ENCODE results near the gene KRT33B.
"Not testable (repeated sequence)": the region's sequence is repeated elsewhere in the genome, so short reads cannot be mapped to it uniquely, and the experiment has no call there.

KRT33B gene

DNA sequence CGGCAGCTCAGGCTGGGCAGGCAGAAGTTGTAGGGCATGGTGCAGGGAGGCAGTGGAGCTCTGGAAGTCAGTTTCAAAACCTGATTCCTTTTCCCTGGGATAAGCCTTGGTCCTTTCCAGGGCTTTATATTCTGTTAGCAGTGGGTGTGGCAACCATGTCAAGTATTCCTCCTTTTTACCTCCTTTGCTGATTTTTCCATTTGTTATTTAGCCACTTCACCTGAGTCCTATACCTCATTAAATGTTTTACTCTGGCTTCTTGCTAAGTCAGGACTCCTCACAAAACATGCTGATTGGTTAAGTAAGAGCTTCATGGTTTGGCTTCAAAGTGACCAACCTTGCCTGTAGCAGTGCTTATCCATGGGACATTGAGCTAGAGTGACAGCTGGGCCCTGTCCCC, at the start of gene KRT33B:
KRT33B (minus strand) TSS at position 101 of the 400 bp plus-strand sequence; CDS start at position 38, 63 bp downstream.
- DNase-seq (ENCODE audit: low spot score) (no peak), FAIRE-seq (no peak)

DNA sequence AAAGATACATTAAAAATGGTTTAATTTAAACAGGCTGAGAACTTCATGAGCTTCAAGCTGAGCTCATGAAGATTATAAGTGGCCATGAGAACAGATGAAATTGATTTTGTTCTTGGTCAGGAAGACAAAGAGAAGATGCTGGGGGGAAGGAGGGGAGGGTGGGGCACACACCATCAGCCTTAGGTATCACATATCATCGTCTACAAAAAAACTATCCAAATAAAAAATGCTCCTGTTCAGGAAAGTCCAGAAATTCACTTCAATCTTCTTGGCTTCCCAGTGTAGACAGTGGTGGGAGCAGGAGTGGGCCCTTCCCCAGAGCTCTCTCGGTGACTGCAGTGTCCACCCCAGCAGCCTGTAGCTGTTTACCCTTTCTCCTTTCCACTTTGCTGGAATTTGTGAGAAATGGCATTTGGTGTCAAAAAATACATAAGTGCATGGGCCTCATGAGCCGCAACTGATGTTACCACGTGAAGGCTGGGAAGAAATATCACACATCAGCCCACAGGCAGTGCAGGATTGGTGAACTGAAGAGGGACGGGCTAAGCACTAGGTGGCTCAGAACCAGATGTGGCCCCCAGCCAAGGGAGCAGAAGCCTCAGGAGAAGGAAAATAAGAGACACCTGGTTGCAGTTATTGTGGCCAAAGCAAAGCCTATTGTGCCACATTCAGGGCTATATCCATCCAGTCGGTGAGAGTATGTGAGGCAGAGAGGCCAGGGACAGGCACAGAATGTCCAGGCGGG, 48.7 kb upstream of the KRT33B start:
- FAIRE-seq (no peak), DNase-seq (ENCODE audit: low spot score) (no peak)

DNA sequence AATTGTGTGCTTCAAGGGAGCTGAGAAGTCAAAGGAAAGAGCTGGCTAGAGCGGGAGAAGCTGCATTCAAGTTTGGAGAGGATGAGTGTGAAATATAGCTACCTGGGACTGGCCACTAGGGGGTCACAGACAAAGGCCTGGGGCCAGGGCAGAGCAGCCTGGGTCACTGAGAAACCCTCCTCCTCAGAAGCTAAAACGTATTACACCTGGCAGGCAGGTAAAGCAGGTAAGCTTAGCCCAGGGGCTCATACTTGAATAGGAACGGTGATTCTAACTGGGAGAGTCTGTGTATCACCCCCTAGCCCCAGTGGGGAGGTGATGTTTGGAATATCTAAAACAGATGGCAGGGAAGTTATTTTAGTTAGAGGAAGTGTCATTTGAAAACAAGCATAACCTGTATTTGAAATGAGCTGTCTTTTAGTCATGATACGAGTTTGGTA, 48.0 kb upstream of the KRT33B start:
- DNase-seq (ENCODE audit: low spot score), result peak; percentile 31
- FAIRE-seq, result no peak

DNA sequence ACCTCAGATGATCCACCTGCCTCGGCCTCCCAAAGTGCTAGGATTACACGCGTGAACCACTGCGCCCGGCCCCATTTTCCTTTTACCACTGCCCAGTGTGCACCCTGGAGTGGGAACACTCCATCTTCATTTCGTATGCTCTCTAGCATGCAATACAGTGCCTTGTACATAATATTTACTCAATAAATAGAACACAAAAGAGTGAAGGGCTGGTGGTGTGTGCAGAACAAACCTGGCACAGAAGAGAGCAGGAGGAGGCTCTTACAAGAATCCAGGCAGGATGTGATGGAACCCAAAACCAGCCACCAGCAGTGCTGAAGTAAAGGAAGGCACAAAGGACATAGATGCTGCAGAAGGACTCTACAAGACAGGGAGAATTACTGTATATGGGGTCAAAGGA, 47.5 kb upstream of the KRT33B start:
- DNase-seq (ENCODE audit: low spot score), result no peak
- FAIRE-seq, result no peak

DNA sequence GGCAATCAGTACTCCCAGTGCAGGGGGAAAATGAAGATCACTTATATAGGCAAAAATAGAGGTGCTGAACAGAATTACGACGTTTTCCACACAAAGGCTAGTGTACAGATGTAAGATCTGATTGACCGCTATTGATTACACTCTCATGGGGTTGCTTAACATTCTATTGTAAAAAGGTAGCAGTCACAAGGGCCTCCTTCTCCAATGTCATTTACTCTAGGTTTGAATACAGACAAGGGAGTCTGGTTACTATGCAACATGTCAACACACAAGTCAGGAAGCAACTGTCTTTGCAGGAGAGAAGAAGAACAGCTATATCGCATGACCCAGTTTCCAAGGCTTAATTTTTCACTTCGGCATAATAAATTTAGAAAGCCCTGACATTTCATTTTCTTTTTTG, 46.9 kb upstream of the KRT33B start:
- DNase-seq (ENCODE audit: low spot score) (no peak), FAIRE-seq (no peak)

DNA sequence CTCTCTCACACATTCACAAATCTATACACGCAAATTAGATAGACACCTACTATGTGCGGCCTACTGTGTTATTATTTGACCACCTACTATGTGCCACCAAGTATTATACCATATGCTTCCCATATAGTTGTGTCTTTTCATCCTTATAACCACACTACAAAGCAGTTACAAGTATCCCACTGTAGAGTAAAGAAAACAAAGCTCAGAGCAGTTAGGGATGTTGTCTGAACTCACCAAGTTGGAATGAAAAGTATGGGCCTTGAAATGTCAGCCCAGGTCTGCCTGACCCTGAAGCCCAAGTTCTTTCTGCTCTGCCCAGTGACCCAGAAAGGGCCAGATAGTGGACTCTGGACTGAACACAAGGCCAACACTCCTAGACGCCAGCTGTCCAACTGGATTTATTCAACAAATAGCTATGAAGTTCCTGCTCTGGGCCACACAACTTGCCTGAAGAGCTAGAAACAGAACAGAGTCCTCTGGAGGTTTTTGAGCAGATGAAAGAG, 46.3 kb upstream of the KRT33B start:
- FAIRE-seq (no peak), DNase-seq (ENCODE audit: low spot score) (no peak)

DNA sequence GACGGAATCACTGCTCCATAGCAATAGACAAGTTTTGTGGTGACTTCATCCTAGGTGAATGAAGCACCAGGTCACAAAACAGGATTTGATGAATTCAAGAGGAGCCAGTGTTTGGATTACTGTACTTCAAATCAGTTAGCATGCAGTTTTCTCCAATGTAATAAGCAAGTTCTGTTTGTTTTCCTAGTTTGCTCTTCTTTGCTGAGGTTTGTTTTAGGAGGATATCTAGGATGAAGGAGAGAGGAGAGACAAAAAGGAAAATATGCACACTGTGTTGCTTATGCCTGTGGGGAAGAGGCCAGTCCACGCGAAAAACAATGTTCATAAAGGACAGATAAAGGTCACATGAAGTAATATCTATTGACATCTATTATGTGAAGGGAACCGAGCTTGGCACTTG, 45.8 kb upstream of the KRT33B start:
- FAIRE-seq (peak; percentile 40), DNase-seq (ENCODE audit: low spot score) (no peak)

DNA sequence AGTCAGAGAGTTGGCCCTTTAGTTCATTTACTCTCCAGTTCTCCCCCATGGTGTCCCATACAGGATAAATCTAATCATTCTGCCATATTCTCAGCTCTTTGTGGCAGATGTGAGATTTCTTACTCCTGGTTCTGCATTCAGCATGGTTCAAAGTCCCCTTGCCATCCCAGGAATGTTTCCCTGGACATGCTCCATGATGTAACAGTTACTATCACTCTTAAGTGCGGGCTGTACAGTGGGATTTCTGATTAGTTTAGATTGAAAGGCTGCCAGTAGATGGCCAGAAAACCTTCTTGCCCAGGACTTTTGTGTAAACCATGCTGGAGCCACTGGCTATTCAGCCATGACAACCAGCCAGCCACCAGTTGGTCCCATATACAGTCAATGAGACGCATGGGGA, 44.4 kb upstream of the KRT33B start:
- FAIRE-seq (no peak), DNase-seq (ENCODE audit: low spot score) (no peak)

DNA sequence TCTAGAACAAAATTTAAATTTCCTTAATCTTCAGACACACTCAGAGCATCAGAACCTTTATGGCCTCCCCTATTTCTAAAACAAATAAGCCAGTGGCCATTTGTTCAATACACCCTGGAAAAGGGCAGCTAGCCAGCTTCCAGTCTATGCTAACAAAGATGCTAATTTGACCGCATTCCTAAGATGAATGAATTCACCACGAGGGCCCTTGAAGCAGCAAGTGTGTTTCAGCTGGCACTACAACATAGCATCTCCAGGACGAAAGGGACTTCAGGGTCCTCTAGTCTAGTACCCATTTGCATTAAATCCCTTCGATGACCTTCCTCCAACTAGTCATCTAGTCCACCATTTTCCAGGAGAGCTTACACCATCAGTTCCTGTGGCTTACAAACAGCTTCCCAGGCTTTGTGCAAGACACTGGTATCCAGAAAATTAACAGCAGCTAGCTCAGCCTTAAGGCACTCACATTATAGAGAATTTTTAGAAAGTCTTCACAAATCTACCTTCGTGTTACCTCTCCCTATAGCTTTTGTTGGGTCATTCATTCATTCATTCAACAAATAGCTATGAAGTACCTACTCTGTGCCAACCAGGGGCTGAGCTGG, 43.8 kb upstream of the KRT33B start:
- no peak for DNase-seq (ENCODE audit: low spot score)
- FAIRE-seq, result no peak

DNA sequence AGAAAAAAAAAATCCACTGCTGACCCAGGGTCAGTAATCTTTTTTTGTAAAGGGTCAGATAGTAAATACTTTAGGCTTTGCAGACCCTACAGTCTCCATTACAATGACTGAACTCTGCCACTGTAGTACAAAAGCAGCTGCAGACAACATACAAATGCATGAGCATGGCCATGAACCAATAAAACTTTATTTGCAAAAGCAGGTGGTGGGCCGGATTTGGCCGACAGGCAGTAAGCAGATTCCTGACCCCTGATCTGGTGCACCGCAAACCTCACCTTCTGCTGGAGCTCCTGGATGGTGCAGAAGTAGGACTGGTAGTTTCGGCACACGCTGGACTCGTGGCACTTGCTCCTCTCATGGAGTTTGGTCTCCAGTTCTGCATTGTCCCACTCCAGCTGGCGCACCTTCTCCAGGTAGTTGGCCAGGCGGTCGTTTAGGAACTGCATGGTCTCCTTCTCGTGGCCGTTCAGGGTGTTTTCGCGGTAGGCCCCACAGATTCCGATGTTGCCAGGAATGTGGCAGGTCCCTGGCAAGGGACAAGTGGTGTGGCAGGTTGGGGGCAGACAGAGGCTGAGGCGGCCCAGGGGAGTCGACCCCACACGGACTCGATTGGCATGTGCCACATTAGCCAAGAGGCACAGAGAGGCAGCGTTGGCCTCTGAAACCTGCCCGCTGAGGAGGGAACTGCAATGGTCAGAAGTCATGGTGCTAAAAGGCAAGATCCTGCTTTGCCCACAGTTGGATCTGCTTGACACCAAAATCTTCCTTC, 41.6 kb upstream of the KRT33B start:
- DNase-seq (ENCODE audit: low spot score) (no peak), FAIRE-seq (peak; percentile 50)

DNA sequence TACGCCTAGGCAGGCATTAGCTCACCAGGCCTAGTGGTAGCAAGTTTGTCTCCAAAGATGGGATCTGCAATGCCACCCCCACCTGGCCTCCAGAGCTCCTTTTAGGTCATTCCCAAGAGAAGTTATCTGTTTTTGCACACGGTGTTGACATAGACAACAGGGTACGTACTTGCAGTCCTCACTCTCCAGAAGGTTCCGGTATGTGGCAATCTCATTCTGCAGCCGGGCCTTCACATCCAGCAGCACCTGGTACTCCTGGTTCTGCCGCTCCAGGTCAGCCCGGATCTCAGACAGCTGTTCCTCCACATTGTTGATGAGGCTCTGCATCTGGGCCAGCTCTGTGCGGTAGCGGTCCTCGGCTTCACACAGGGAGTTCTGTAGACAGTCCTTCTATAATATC, 37.6 kb upstream of the KRT33B start:
- FAIRE-seq (no peak), DNase-seq (ENCODE audit: low spot score) (no peak)

DNA sequence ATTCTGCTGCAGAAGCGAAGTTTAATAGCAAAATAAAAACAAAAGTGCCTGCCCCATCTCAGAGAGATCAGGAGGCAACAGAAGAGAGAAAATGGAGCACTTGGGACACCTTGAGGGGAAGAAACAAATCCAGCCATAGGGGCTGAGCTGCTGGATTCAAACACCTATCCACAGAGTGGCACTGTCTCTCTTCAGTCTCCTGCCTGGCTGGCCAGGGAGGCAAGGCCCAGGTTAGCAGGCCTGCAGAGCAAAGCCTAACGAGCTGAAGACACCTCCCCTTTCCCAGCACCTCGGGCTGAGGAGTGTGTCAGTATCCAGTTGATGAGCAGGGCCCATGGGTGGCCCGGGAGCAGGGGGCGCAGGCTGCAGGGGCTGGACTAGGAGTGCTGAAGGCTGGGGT, 36.6 kb upstream of the KRT33B start:
- FAIRE-seq (no peak), DNase-seq (ENCODE audit: low spot score) (no peak)

DNA sequence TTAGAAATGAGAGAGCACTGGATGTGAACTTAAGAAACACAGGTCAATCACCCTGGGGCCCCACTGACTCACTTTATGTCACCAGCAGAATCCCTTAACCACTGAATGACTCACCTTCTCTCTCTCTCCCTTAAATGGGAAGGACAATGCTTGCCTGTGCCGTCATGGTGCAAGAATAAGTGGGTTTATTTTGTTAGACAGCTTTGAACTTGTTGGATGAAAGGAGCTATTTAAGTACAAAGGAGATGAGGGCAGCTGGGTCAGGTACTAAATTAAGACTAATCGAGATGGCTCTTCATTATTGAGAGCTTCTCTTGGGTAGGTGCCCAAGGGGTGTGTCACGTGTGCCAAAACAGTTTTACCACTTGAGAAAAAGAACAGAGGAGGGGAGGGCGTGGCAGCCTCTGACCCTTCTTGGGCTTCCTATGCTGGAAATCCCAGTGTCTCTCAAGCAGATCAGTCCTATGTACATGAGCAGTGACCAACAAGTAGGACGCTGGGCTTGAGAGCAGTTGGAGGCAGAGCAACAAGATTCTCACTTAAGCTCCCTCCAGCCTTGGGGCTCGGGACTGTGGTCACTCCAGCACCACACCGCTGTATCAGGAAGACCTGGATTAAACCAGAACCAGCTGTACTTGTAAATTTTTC, 34.5 kb upstream of the KRT33B start:
- FAIRE-seq (peak; percentile 90), DNase-seq (ENCODE audit: low spot score) (peak; percentile 91)

DNA sequence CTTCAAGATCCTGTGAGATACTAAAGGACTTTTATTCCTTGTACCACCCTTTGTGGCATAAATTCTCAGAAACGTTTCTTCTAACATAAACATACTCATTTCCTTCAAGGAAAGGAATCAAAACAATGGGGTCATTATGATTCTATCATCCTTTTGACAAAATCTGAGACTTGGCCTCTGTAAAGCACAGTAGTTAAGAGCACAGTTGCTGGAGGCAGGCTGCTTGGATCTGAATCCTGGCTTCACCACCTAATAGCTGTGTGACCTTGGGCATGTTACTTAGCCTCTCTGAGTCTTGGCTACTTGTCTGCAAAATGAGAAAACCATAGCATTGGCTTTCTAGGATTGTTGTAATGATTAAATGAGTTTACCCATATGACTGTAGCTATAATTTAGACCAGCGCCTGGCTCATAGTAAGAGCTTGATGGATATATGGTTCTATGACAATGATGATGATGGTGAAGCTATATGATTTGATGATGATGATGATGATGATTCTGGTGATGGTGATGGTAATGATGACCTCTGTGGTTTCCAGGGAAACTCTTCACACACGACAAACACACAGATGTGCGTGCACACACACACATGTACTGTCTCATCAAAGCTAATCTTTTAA, 33.9 kb upstream of the KRT33B start:
- peak; percentile 69 for FAIRE-seq
- no peak for DNase-seq (ENCODE audit: low spot score)

DNA sequence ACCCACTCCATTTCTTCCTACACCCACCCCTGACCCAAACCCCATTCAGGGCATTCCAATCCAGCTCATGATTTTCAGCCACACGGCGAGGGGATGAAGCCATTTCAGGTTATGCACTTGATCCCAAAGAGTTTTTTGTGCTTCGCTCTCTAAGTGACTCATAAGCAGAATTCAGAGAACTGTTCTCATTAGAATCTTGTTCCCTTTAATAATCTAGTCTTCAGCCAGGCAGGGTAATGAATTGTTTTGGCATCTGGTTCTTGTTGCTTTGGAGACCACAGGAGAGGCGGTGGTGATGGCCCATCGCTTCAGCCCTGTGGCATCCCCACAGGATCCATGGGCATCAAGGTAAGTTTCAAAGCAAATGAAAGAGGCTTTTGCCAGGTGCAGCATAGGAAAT, 32.5 kb upstream of the KRT33B start:
- FAIRE-seq (no peak), DNase-seq (ENCODE audit: low spot score) (peak; percentile 36)

DNA sequence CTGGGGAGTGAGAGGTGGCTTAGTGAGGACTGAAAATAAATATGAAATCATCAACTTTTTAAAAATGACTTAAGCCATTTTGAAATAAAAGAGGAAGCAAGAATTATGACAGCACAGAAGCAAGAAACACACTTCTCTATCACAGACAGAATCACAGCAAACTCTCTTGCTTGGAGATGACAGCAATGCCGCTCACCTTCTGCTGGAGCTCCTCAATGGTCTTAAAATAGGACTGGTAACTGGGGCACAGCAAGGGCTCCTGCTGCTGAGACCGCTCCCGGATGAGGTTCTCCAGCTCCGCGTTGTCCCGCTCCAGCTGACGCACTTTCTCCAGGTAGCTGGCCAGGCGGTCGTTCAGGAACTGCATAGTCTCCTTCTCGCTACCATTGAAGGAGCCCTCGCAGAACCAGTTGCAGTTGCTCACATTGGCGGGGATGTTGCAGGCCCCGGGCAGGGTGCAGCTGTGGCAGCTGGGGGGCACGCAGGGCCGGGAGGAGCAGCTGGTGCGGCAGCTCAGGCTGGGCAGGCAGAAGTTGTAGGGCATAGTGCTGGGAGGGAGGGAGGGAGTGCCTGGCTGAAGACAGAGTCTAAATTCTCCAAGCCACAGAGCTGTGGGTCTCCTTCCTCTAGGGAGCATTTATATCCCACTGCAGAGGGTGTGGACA, 27.5 kb upstream of the KRT33B start, which contains the start of gene KRT31:
KRT31 (minus strand) TSS at position 613 of the 665 bp plus-strand sequence; CDS start at position 544, 69 bp downstream.
- no peak for DNase-seq (ENCODE audit: low spot score)

DNA sequence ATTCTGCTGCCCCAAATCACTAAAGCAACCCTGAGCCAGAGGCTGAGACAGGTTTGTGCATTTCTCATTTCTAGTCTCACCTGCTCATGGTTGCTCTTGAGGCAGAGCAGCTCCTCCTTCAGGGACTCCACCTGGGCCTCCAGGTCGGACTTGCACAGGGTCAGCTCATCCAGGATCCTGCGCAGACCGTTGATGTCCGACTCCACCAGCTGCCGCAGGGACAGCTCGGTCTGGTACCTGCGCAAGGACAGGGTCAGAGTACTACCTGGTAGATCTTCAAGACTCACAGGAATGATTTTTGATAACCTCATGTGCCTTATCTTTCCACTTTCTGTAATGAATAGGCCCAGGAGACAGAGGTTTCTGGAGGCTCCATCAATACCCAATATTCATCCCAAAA, 26.7 kb upstream of the KRT33B start:
- no peak for FAIRE-seq

More for the DNA sequence above, 27.5 kb upstream of the KRT33B start, which contains the start of gene KRT31:
- no peak for FAIRE-seq

DNA sequence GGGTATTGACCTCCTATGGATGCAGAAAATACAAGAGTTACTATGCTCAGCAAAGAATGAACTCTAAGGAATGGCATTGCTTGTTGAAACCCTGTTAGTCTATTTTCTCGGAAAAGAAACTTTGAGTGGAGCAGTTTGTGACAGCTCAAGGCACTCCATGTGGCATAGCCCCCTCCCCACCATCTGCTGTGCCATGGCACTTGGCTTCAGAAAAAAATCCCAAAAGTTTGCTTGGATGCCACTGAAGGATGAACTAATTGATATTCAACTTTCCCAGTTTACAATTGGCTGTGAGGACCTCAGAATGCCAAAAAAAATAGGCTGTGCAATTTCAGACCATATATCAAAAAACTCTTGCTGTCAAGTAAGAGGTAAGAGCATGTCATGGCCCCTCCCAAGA, 26.0 kb upstream of the KRT33B start:
- DNase-seq (ENCODE audit: low spot score) (no peak), FAIRE-seq (no peak)

More for the DNA sequence above, 26.7 kb upstream of the KRT33B start:
- DNase-seq (ENCODE audit: low spot score), result no peak

DNA sequence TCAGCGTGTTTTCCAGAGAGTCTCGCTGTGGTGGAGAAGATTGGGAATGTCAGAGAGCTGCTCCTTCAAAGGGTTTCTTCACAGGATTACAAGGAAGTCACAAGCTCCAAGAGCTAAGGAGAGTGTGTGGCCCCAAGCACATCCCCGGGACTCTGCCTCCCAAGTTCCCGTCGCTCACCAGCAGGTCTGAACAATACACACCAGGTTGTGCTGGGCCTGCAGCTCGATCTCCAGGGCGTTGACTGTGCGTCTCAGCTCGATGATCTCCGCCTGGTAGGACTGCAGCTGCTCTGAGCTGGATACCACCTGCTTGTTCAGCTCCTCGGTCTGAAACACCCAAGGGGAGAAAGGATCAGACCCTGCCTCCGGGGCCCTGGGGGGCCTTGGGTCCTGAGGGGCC, 25.4 kb upstream of the KRT33B start:
- peak; percentile 88 for FAIRE-seq
- DNase-seq (ENCODE audit: low spot score), result not testable (repeated sequence)

DNA sequence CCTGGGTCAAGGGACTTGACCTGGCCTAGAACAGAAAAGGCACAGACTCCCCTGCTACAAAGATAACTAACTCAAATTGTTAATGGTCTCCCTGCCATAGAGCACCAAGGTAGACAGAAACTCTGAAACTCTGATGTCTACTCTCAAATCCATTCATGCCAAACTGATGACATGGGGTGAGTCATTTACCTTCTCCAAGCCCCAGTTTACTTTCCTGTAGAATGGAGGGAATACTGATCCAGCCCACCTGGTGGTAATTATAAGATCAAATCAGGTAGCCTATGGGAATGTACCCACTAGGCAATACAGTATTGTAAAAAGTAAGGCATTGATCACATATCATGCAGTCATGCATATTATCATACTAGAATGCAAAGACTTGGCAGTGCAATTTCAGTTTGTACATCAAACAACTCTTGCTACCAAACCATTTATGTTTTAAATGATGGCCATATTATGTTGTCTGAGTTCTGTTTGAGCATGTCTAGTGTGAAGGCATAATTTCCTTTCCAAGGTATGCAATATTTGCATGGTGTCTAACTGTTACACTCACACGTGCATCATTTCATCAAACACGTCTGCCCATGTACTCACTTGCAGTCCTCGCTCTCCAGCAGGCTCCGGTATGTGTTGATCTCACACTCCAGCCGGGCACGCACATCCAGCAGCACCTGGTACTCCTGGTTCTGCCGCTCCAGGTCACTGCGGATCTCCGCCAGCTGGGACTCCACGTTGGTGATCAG, 24.8 kb upstream of the KRT33B start:
- DNase-seq (ENCODE audit: low spot score) (no peak), FAIRE-seq (peak; percentile 90)
